Choroid plexus epithelial cell (primary cell): Measurements from ENCODE around the gene FCER2.

ENCODE experiments used
- DNase-seq: peaks from one replicate; pipeline ENCODE4 v3.0.0-alpha.2; 2010; ENCODE audit warnings: low read depth
- H3K4me3 ChIP-seq: 2 replicates; pipeline ENCODE4 v1.5.1; 2011; ENCODE audit warnings: low read depth, mild to moderate bottlenecking, control low read depth, low read length, moderate library complexity
- TF ChIP-seq, protein P1 (sequence below): conservative IDR thresholded peaks from 2 replicates; pipeline ENCODE4 v1.5.1; 2011; ENCODE audit warnings: low read depth, mild to moderate bottlenecking, control low read depth, inconsistent platforms, low read length, moderate library complexity

FCER2 gene

DNA sequence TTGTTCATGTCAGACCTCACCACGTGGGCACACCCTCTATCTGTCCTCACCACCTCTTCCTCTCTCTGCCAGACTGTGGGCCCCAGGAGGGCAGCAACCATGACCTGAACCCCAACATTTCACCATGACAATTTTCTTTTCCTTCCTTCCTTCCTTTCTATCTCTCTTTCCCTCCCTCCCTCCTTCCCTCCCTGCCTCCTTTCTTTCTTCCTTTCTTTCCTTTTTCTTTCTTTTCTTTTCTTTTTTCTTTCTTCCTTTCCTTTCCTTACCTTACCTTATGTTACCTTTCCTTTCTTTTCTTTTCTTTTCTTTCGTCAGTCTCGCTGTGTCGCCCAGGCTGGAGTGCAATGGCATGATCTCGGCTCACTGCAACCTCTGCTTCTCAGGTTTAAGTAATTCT lies 8.7 kb upstream of the FCER2 start:
- no peak overlapping the region for H3K4me3 ChIP-seq
- TF ChIP-seq, protein P1, sequence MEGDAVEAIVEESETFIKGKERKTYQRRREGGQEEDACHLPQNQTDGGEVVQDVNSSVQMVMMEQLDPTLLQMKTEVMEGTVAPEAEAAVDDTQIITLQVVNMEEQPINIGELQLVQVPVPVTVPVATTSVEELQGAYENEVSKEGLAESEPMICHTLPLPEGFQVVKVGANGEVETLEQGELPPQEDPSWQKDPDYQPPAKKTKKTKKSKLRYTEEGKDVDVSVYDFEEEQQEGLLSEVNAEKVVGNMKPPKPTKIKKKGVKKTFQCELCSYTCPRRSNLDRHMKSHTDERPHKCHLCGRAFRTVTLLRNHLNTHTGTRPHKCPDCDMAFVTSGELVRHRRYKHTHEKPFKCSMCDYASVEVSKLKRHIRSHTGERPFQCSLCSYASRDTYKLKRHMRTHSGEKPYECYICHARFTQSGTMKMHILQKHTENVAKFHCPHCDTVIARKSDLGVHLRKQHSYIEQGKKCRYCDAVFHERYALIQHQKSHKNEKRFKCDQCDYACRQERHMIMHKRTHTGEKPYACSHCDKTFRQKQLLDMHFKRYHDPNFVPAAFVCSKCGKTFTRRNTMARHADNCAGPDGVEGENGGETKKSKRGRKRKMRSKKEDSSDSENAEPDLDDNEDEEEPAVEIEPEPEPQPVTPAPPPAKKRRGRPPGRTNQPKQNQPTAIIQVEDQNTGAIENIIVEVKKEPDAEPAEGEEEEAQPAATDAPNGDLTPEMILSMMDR = no peak
- DNase-seq = no peak

DNA sequence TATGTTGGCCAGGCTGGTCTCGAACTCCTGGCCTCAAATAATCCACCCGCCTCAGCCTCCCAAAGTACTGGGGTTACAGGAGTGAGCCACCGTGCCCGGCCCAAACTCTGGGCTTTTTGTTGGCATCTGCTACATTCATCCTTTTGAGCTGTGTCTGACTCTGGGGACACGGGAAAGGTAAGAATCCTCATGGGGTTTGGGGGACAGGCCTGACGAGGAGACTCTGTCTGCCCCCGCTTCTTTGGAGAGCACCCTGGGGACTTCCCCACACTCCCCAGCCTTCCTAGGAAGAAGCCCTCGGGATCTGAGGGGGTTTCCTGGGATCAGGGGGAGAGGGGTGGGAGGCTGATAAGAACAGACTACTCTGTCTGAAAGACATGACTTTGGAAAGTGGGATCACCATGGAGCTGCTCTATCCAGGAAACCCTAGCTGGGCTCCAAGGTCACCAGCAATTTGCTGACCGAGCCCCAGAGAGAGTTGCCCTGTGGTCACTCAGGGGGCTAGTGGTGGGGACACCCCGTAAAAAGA lies 8.1 kb upstream of the FCER2 start:
- DNase-seq = no peak
- H3K4me3 ChIP-seq = no peak overlapping the region
- TF ChIP-seq, protein P1 = no peak

DNA sequence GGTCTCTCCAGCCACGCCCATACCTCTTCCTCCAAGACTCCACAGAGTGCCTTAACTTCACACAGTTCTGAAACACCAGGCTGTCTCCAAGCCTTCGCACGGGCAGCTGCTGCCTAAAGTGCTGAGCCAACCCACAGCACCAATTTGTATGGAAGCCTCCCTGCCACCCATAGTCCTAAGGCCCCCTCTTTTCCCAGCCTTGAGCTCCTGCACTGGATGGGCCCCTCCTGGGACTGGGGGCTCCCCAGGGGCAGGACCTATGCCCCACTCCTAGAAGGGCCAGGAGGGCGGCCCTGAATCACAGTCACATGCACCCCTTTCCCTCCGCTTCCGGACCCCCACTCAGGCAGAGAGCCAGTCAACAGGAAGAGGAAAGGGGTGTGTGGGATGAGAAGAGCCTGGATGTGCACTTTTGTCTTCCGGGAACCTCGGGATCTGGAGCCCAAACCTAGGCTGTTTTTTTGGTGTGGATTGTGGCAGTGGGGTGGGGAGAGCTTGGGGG lies 5.1 kb upstream of the FCER2 start:
- no peak for DNase-seq
- no peak overlapping the region for H3K4me3 ChIP-seq
- TF ChIP-seq, protein P1 = no peak

DNA sequence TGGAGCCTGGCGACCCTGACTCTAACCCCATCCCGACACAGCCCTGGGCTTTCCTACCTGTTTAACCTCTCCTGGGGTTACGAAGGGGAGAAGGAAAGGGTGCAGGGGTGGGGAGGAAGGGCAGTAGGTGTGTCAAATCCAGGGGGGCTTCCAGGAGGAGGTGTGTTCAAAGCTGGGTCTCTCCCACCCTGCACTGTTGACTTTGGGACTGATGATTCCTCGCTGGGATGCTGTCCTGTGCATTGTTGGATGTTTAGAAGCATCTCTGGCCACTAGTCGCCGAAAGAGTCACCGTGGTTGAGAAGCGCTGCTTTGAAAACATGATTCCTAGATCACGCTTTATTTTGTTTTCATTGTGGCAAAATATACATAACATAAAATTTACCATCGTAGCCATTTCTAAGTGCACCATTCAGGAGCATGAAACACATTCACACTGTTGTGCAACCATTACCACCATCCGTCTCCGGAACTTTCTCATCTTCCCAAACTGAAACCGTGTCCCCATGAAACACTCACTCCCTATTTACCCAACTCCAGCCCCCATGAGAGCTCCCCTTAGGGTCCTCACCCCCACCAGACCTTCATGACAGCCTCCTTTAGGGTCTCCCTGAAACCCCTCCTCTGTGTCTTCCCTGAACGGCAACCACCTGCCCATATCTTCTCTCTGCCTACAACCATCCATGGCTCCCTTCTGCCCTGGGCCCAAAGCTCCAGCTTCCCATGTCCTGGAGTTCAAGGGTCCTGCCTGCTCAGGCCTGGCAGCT lies 4.4 kb upstream of the FCER2 start:
- no peak overlapping the region for H3K4me3 ChIP-seq
- TF ChIP-seq, protein P1 = no peak
- DNase-seq = no peak

DNA sequence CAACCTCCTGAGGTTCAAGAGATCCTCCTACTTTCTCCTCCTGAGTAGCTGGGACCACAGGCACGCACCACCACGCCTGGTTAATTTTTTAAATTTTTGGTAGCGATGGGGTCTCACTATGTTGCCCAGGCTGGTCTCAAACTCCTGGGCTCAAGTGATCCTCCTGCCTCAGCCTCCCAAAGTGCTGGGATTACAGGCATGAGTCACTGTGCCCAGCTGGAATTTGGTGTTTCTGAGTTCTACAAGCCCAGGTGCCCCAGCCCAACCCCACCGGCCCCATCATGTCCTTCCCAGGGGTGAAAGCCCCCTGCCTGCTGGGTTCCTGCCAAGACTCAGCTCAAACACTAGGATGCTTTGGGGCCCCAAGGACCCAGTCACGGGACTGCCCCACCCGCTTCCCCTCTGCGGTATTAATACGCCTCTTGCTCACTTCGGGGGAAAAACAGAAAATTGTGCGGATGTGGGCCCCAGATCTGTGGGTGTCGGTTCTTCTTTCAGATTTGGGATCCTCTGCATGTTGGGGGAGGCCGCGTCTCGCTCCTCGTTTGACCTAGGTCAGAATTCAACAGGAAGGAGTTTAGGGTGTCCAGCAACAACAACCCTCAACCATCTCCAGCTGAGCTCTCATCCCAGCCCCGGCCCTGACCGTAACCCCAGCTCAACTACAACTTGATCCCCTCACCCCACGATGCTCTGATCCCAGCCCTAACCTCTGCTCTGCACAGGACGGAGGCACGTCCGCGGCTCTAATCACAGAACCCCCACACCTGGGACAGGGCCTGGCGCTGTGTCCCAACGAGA lies 3.7 kb upstream of the FCER2 start:
- TF ChIP-seq, protein P1 = no peak
- no peak overlapping the region for H3K4me3 ChIP-seq
- no peak for DNase-seq

DNA sequence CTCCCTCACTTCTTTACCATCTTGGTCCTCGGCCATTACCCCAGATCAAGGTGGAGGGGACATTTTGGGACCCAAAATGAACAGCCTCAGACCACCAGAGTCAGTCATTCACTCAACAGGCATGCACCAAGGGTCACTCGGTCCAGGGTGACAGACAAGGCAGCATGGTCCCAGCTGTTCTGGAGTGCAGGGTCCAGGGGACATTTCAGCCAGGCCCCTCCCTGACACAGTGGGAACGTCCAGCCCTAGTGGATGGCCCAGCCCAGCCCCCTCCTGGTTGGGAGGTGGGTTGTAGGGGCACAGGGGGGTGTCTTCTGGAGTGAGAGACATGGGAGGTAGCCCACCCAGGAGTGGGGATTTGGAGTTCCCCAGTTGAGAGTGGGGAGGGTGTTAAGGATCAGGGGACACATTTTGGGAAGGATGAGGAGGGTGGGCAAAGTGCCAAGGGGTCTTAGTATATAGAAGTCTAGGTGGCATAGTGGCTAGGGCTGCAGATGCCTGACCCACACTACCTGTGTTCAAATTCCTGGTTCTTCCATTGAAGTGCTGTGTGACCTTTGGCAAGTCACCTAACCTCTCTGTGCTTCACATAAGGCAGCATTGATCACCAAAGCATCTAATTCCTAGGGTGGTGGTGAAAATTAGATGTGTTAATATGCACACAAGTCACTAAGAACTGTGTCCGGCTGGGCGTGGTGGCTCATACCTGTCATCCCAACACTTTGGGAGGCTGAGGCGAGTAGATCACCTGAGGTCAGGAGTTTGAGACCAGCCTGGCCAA lies 2.5 kb upstream of the FCER2 start:
- TF ChIP-seq, protein P1 = no peak
- no peak for DNase-seq
- H3K4me3 ChIP-seq = no peak overlapping the region
